Sigmoid colon (tissue), 4 donors: ENCODE data around the gene CYSRT1.

Experiments used
- POLR2A ChIP-seq, 2 donors: fragments of 450-650 bp; IDR thresholded peaks; one replicate each; pipeline ENCODE4 v1.6.1; 2016; ENCODE audit warnings: antibody characterized with exemption in 2 of 2, mild to moderate bottlenecking in 2 of 2, moderate library complexity in 2 of 2
- POLR2AphosphoS5 ChIP-seq, 4 donors: sonication (generic); formaldehyde crosslinking; IDR thresholded peaks; one replicate each; pipeline ENCODE4 v1.6.1; 2017; ENCODE audit warnings: antibody characterized with exemption in 4 of 4
- TF ChIP-seq, protein P1 (sequence below), 4 experiments: fragments of 450-650 bp in 3 of 4; fragments of 200-600 bp in 1 of 4; IDR thresholded peaks; one replicate each; pipeline ENCODE4 v1.5.1; 2016 to 2019; ENCODE audit warnings: antibody characterized with exemption in 4 of 4, mild to moderate bottlenecking in 3 of 4, moderate library complexity in 2 of 4

GRCh38 chr9:137212520-137212919 is 12.5 kb upstream of the CYSRT1 start:
- TF ChIP-seq, protein P1, sequence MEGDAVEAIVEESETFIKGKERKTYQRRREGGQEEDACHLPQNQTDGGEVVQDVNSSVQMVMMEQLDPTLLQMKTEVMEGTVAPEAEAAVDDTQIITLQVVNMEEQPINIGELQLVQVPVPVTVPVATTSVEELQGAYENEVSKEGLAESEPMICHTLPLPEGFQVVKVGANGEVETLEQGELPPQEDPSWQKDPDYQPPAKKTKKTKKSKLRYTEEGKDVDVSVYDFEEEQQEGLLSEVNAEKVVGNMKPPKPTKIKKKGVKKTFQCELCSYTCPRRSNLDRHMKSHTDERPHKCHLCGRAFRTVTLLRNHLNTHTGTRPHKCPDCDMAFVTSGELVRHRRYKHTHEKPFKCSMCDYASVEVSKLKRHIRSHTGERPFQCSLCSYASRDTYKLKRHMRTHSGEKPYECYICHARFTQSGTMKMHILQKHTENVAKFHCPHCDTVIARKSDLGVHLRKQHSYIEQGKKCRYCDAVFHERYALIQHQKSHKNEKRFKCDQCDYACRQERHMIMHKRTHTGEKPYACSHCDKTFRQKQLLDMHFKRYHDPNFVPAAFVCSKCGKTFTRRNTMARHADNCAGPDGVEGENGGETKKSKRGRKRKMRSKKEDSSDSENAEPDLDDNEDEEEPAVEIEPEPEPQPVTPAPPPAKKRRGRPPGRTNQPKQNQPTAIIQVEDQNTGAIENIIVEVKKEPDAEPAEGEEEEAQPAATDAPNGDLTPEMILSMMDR (IDR thresholded peaks at IDR 0.05), result no peak
- TF ChIP-seq POLR2A (IDR thresholded peaks at IDR 0.05), result no peak
- no peak for TF ChIP-seq POLR2AphosphoS5 (IDR thresholded peaks at IDR 0.05)
